Activated T-cell treated with anti-CD3 and anti-CD28 coated beads, Interleukin-2, amount 50 U/mL, for 4 hours (primary cell): ENCODE data around the gene SAMD4B. TPM values are rescaled to one million over a fixed set of nuclear protein-coding genes. Genes with fewer than 3 reads are reported as not detected.

Experiments
- ATAC-seq, 2 donors: fragments of 200-7000 bp; cut with Tn5 transposase; one replicate each; pipeline ENCODE4 v1.10.0; 2021
- DNase-seq: peaks from one replicate; pipeline ENCODE4 v3.0.0-alpha.2; 2020
- H3K27me3 Mint-ChIP-seq: one replicate; pipeline ENCODE4 v1.8.0; 2021; ENCODE audit warnings: low read depth, mixed read lengths
- H3K36me3 Mint-ChIP-seq: one replicate; pipeline ENCODE4 v1.8.0; 2022; ENCODE audit warnings: mixed read lengths; ENCODE audit not compliant: insufficient read depth
- H3K4me1 Mint-ChIP-seq: one replicate; pipeline ENCODE4 v1.8.0; 2021; ENCODE audit warnings: low read depth, mixed read lengths
- H3K4me3 Mint-ChIP-seq: one replicate; pipeline ENCODE4 v1.8.0; 2021; ENCODE audit warnings: mild to moderate bottlenecking, moderate library complexity, mixed read lengths
- H3K9me3 Mint-ChIP-seq: one replicate; pipeline ENCODE4 v1.8.0; 2021; ENCODE audit warnings: mixed read lengths
- total RNA-seq, 3 donors: library from RNA; stranded (reverse); gene quantifications; one replicate each; pipeline ENCODE4 v1.2.1, GENCODE V29; 2021

Gene SAMD4B
- total RNA-seq, 3 donors from 2014 or later = 72.6 to 81.6 (median 81.1) TPM

DNA sequence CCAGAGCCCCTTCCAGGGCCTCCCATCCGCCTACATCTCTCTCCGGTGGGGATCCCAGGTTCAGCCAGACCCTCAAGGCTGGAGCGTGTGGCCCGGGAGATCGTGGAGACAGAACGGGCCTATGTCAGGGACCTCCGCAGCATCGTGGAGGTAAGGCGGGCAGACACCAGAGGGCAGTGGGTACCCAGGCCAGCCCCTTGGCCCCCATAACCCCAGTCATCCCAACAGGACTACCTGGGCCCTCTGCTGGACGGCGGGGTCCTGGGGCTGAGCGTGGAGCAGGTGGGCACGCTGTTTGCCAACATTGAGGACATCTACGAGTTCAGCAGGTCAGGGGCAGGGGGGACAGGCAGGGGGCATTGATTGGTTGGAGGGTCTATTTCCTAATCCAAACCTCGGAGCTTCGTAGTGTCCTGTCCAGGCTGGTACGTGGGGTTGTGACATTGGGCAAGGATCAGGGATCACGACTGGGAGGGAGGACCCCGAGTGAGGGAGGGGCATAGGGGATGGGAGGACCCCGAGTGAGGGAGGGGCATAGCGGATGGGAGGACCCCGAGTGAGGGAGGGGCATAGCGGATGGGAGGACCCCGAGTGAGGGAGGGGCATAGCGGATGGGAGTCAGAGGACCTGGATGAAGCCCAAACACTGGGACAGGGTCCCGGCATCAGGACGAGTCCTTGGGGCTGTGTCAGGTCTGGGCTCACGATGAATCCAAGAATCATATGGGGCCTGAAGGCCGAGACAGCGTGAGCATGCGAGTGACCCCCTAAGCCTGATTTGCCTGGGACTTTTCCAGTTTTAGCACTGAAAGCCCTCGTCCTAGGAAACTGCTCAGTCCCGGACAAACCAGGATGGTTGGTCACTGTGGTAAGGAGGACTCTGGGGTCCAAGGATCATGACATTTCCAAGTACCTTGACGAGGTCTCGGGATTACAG is 73.2 kb downstream of the SAMD4B start:
- no peaks in the 10 kb centered on the region for H3K27me3 Mint-ChIP-seq
- ATAC-seq = no peak
- peaks cover 26% of the 10 kb centered on the region for H3K4me1 Mint-ChIP-seq
- H3K36me3 Mint-ChIP-seq = peaks cover 6% of the 10 kb centered on the region
- no peaks in the 10 kb centered on the region for H3K9me3 Mint-ChIP-seq
- H3K4me3 Mint-ChIP-seq = no peak overlapping the region
- DNase-seq = no peak

DNA sequence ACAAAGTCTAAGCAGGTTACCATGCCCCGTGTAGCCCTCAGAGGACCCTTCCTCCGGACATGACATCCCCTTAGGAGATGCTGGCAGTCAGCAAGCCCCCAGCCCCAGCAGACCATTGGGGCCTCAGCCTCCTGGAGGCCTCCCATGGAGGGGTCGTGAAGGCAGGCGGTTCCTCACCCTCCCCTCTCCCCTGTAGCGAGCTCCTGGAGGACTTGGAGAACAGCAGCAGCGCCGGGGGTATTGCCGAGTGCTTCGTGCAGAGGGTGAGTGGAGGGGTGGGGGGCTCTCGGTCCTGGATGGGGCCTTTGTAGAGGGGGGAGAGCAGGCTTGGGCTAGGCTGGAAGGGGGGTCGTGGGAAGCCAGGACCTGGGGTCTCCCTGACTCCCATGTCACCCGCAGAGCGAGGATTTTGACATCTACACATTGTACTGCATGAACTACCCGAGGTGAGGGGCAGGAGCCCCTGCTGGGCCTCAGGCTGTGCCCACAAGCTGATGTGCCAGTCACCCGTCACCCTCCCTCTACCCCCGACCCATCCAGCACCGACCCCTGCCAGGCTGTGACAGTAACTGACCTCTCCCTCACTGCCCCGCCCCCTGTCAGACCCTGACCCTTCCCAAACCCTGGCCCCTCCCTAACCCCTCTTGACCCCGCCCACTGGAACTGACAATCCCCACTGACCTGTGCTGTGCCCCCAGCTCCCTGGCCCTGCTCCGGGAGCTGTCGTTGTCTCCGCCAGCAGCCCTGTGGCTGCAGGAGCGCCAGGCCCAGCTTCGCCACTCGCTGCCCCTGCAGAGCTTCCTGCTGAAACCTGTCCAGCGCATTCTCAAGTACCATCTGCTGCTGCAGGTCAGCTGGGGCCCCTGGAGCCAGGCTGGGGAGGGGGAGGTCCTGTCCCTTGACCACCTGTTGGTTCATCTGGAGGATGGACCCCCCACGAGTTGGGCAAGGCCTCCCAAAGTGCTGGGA is 74.2 kb downstream of the SAMD4B start:
- no peaks in the 10 kb centered on the region for H3K27me3 Mint-ChIP-seq
- DNase-seq = no peak
- peaks cover 15% of the 10 kb centered on the region for H3K4me1 Mint-ChIP-seq
- H3K9me3 Mint-ChIP-seq = no peaks in the 10 kb centered on the region
- H3K4me3 Mint-ChIP-seq = no peak overlapping the region
- H3K36me3 Mint-ChIP-seq = peaks cover 6% of the 10 kb centered on the region
- ATAC-seq = no peak

DNA sequence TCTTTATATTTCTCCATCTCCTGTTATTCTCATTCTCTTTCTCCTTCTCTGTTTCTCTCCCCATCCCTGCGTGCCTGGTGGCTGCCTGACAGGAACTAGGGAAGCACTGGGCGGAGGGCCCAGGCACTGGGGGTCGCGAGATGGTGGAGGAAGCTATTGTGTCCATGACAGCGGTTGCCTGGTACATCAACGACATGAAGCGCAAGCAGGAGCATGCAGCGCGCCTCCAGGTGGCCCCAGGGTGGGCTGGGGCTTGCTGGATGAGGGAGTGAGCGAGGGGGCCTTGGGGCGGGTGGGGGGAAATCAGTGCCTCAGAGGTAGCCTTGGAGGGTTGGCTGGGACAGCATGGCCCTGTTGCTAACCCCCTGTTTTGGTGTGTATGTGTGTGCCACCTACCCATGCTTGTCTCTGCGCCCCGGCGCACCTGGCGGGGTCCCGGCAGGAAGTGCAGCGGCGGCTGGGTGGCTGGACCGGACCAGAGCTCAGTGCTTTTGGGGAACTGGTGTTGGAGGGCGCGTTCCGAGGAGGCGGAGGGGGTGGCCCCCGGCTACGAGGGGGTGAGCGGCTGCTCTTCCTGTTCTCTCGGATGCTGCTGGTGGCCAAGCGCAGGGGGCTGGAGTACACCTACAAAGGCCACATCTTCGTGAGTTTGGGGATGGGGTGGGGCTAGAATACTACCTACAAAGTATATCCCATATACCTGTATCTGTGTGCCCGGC is 75.4 kb downstream of the SAMD4B start:
- Mint-ChIP-seq H3K9me3 (no peaks in the 10 kb centered on the region), H3K27me3 (no peaks in the 10 kb centered on the region), H3K4me1 (peaks cover 12% of the 10 kb centered on the region), H3K36me3 (peaks cover 6% of the 10 kb centered on the region), H3K4me3 (no peak overlapping the region)
- DNase-seq (no peak), ATAC-seq (no peak)

DNA sequence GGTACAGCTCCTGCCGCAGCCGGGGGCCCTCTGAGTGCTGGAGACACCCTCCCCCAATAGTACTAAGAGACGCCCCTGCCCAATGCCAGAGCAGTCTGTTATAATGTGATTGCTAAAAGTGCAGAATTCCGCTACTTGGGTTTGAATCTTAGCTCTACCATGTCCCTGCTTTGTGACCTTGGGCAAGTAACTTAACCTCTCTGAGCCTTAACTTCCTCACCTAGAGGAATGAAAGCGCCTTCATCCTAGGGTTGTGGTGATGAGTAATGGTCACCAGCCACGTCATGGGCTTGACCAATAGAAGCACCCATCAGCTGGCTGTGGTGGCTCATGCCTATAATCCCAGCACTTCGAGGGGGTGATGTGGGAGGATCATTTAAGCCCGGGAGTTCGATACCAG is 76.8 kb downstream of the SAMD4B start:
- H3K27me3 Mint-ChIP-seq = no peaks in the 10 kb centered on the region
- H3K36me3 Mint-ChIP-seq = peaks cover 10% of the 10 kb centered on the region
- peaks cover 8% of the 10 kb centered on the region for H3K4me1 Mint-ChIP-seq
- no peaks in the 10 kb centered on the region for H3K9me3 Mint-ChIP-seq
- ATAC-seq (no peak), DNase-seq (no peak)
- no peak overlapping the region for H3K4me3 Mint-ChIP-seq

DNA sequence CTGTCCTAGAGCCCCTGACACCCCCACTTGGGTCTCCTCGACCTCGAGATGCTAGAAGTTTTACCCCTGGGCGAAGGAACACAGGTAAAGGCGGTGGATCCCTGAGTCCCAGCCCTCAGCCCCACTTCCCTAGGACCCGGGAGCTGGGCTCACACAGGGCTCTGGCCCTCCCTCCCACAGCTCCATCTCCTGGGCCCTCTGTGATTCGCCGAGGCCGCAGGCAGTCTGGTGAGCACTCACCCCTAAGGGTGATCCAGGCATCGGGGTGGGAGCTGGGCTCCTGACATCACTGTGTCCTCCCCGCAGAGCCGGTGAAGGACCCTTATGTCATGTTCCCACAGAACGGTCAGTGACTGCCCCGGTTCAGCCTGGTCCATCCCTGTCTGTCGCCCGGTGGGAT is 78.5 kb downstream of the SAMD4B start:
- Mint-ChIP-seq H3K36me3 (peaks cover 11% of the 10 kb centered on the region), H3K9me3 (no peaks in the 10 kb centered on the region), H3K4me1 (no peaks in the 10 kb centered on the region), H3K27me3 (no peaks in the 10 kb centered on the region), H3K4me3 (no peak overlapping the region)
- DNase-seq = no peak
- no peak for ATAC-seq

DNA sequence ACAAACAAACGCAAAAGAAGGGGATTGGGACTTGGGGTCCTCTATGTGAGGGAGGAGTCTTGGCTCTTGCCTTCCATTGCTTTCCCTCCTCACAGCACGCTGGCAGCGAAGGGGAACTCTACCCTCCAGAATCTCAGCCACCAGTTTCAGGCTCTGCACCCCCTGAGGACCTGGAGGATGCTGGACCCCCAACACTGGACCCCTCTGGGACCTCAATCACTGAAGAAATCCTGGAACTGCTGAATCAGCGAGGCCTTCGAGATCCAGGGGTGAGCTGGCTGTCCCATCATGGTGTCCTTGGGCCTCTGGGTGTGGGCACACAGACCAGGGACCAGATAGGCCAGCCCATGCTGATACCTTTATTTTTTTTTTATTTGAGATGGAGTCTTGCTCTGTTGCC is 79.8 kb downstream of the SAMD4B start:
- Mint-ChIP-seq H3K27me3 (no peaks in the 10 kb centered on the region), H3K4me3 (no peak overlapping the region), H3K4me1 (no peaks in the 10 kb centered on the region), H3K9me3 (no peaks in the 10 kb centered on the region), H3K36me3 (peaks cover 11% of the 10 kb centered on the region)
- DNase-seq (no peak), ATAC-seq (no peak)

DNA sequence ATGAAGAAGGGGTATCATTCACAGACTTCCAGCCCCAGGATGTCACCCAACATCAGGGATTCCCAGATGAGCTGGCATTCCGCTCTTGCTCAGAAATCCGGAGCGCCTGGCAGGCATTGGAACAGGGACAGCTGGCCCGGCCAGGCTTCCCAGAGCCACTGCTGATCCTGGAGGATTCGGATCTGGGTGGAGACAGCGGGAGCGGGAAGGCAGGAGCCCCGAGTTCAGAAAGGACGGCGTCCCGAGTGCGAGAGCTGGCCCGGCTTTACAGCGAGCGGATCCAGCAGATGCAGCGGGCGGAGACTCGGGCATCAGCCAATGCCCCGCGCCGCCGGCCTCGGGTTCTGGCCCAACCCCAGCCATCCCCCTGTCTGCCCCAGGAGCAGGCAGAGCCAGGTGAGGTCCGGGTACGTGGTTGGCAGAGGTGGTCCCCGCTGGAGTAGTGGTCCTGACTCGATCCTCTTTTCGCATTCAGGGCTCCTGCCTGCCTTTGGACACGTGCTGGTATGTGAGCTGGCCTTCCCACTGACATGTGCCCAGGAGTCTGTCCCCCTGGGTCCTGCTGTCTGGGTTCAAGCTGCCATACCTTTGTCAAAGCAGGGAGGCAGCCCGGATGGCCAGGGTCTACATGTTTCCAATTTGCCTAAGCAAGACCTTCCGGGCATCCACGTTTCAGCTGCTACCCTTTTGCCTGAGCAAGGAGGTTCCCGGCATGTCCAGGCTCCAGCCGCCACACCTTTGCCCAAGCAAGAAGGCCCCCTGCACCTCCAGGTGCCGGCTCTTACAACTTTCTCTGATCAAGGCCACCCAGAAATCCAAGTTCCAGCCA is 81.3 kb downstream of the SAMD4B start:
- H3K4me3 Mint-ChIP-seq = no peak overlapping the region
- ATAC-seq = no peak
- peaks cover 11% of the 10 kb centered on the region for H3K36me3 Mint-ChIP-seq
- no peaks in the 10 kb centered on the region for H3K4me1 Mint-ChIP-seq
- H3K27me3 Mint-ChIP-seq = no peaks in the 10 kb centered on the region
- no peak for DNase-seq
- H3K9me3 Mint-ChIP-seq = no peaks in the 10 kb centered on the region

DNA sequence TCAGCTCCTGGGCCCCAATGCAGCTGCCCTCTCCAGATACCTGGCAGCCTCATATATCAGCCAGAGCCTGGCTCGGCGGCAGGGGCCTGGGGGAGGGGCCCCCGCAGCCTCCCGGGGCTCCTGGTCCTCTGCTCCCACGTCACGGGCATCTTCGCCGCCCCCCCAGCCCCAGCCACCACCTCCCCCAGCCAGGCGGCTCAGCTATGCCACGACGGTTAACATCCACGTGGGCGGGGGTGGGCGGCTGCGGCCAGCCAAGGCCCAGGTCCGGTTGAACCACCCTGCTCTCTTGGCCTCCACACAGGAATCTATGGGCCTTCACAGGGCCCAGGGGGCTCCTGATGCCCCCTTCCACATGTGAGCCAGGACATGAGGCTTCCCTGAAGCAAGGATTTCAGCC is 82.7 kb downstream of the SAMD4B start:
- ATAC-seq = no peak
- H3K9me3 Mint-ChIP-seq = no peaks in the 10 kb centered on the region
- no peak for DNase-seq
- no peak overlapping the region for H3K4me3 Mint-ChIP-seq
- no peaks in the 10 kb centered on the region for H3K4me1 Mint-ChIP-seq
- H3K27me3 Mint-ChIP-seq = no peaks in the 10 kb centered on the region
- H3K36me3 Mint-ChIP-seq = peaks cover 7% of the 10 kb centered on the region

DNA sequence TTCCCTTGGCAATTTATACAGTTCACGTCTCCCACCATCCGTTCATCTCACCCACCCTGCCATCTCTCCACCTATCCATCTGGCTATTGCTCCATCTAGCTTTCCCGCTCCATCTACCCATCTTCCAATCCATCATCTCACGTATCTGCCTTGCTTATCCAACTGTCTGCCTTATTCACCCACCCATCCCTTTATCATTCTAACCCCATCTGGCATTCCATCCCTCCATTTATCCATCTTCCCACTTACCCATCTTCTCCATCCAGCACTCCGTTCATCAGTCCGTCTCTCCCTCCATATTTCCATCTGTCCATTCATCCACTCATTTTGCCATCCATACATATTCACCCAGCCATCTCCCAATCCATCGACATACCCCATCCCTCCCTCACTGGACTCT is 83.5 kb downstream of the SAMD4B start:
- H3K36me3 Mint-ChIP-seq = peaks cover 7% of the 10 kb centered on the region
- peaks cover 5% of the 10 kb centered on the region for H3K4me1 Mint-ChIP-seq
- H3K27me3 Mint-ChIP-seq = no peaks in the 10 kb centered on the region
- no peak for DNase-seq
- H3K9me3 Mint-ChIP-seq = no peaks in the 10 kb centered on the region
- ATAC-seq = no peak
- no peak overlapping the region for H3K4me3 Mint-ChIP-seq

DNA sequence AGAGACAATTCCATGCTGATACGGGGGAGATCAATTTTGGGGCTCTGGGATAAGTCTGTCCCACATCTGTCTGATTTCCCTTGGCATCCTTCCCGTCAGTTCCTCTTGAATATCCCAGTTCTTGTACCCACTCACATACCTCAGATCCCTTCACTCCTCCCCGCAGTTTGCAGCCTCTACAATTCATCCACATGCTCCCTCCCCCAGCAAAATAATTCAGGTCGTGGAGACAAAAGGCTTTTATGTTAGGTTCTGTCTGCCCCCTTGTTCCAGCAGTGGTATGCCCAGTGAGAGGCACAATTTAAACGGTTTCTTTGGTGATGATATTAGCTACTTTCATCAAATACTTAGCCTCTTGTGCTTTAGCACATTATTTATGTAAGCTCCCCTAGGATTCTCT is 83.9 kb downstream of the SAMD4B start:
- Mint-ChIP-seq H3K9me3 (no peaks in the 10 kb centered on the region), H3K27me3 (no peaks in the 10 kb centered on the region), H3K36me3 (peaks cover 8% of the 10 kb centered on the region), H3K4me1 (peaks cover 9% of the 10 kb centered on the region), H3K4me3 (no peak overlapping the region)
- no peak for ATAC-seq
- DNase-seq = no peak

DNA sequence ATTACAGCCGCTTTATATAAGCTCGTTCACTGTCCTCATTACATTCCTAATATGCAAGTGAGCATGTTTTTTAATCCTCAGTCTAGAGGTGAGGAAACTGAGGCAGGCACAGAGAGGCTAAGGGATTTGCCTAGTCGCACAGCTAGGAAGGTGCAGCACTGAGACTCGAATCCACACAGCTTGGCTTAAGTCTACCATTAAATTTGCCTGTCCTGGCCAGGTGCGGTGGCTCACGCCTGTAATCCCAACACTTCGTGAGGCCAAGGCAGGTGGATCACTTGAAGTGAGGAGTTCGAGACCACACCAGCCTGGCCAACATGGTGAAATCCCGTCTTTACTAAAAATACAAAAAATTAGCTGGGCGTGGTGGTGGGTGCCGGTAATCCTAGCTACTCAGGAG is 85.5 kb downstream of the SAMD4B start:
- no peak for DNase-seq
- Mint-ChIP-seq H3K4me3 (no peak overlapping the region), H3K9me3 (no peaks in the 10 kb centered on the region), H3K27me3 (no peaks in the 10 kb centered on the region), H3K4me1 (peaks cover 16% of the 10 kb centered on the region), H3K36me3 (peaks cover 12% of the 10 kb centered on the region)
- no peak for ATAC-seq

DNA sequence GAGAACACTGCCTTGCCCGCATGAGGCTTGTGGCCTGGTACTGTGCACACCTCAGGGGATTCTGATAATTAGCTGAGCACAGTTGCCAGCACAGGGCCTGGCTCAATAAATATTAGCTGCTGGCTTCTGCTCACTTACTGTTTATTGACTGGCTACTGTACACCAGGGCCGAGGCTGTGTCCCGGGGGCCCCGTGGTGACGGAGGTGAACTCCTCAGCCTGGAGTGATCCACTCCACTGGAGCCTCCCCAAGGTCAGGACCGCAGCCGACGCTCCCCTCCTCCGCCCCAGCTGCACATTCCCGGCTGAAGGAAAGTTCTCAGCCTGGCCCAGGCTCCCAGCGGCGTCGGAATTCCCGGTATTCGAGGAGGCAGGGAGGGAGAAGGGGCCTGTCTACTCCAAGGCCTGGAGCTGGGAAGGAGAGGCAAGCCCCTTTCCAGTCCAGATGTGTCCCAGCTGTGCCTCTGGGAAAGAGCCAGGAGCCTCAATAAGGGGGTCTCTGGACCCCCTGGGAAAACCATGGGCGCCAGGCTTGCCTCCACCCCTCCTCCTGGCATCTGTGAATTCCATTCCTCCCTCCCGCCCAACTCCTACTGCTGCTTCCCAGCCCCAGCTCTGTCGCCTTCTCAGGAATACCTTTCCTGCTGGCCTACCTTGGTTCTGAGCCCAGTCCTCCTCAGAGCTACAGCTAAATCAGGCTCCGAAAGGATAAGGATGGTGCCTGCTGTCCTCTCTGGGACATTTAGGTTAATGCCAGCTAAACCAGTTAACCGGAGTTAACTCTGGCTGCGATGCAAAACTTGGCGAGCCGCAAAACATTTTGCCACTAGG is 86.3 kb downstream of the SAMD4B start:
- no peak overlapping the region for H3K4me3 Mint-ChIP-seq
- H3K36me3 Mint-ChIP-seq = peaks cover 17% of the 10 kb centered on the region
- peaks cover 23% of the 10 kb centered on the region for H3K4me1 Mint-ChIP-seq
- ATAC-seq (no peak), DNase-seq (no peak)
- no peaks in the 10 kb centered on the region for H3K9me3 Mint-ChIP-seq
- H3K27me3 Mint-ChIP-seq = no peaks in the 10 kb centered on the region
